Osteocyte (in vitro differentiated cells): ENCODE results near the gene SLC27A1. TPM values are rescaled to one million over a fixed set of nuclear protein-coding genes. Genes with fewer than 3 reads are reported as not detected.

Experiments
- DNase-seq: peaks from one replicate; pipeline ENCODE4 v3.0.0; 2021; ENCODE audit warnings: mixed read lengths; ENCODE audit not compliant: unreplicated experiment; ENCODE audit errors: extremely low spot score
- H3K27ac Mint-ChIP-seq: one replicate; pipeline ENCODE4 v1.8.0; 2021; ENCODE audit warnings: mild to moderate bottlenecking, mixed read lengths; ENCODE audit not compliant: unreplicated experiment
- H3K27me3 Mint-ChIP-seq: one replicate; pipeline ENCODE4 v1.8.0; 2021; ENCODE audit warnings: mixed read lengths; ENCODE audit not compliant: unreplicated experiment
- H3K36me3 Mint-ChIP-seq: one replicate; pipeline ENCODE4 v1.8.0; 2021; ENCODE audit warnings: mixed read lengths; ENCODE audit not compliant: unreplicated experiment
- H3K4me1 Mint-ChIP-seq: one replicate; pipeline ENCODE4 v1.8.0; 2021; ENCODE audit warnings: mixed read lengths; ENCODE audit not compliant: unreplicated experiment
- H3K4me3 Mint-ChIP-seq: one replicate; pipeline ENCODE4 v1.8.0; 2021; ENCODE audit warnings: mild to moderate bottlenecking, moderate library complexity, mixed read lengths; ENCODE audit not compliant: unreplicated experiment
- H3K9me3 Mint-ChIP-seq: one replicate; pipeline ENCODE4 v1.8.0; 2021; ENCODE audit warnings: mixed read lengths; ENCODE audit not compliant: unreplicated experiment
- CTCF ChIP-seq: fragments of 200-600 bp; sonication (generic); IDR thresholded peaks from 2 replicates; pipeline ENCODE4 v1.5.0; 2021; ENCODE audit warnings: antibody characterized with exemption, mild to moderate bottlenecking, moderate library complexity
- total RNA-seq: library from RNA; stranded (reverse); gene quantifications from 2 replicates; pipeline ENCODE4 v1.2.1, GENCODE V29; 2021

Gene SLC27A1
- total RNA-seq, 1 donor from 2014 or later, result 12.5 TPM

DNA sequence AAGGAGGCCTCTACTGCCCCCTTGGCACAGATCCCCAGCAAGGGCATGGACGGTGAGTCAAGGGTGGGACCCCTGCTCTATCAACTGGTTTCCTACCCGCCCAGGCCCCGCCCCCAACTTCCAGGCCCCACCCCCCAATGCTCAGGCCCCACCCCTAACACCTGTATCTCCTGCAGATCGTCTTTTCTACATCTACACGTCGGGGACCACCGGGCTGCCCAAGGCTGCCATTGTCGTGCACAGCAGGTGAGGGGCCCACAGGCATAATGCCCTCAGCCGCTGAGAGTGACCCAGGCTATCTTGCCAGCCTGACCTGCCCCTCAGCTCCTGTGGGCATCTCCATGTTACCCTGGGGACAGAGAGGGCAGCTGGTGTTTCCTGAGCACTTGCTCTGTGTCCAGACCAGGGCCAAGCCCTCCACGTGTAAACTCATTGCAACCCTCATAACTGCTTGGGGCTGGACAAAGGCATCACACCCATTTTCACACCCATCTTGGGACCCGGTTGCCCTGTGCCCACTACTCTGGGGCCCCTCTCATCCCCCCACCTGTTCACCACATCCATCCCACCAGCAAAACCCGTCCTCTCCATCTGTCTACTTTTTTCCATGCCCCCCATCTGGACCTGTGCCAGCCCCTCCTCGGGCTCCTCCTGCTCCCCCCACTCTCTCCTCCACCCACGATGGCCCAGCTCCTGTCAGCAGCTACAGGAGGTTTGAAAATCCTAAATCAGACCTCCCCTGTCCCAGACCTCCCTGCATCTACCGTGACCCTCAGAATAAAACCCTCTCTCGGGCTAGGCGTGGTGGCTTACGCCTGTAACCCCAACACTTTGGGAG lies 17.2 kb downstream of the SLC27A1 start:
- TF ChIP-seq CTCF, result no peak
- H3K9me3 Mint-ChIP-seq, result no peaks in the 10 kb centered on the region
- DNase-seq, result no peak
- no peaks in the 10 kb centered on the region for H3K27me3 Mint-ChIP-seq
- no peak overlapping the region for H3K4me3 Mint-ChIP-seq
- H3K4me1 Mint-ChIP-seq, result peaks cover 4% of the 10 kb centered on the region
- H3K36me3 Mint-ChIP-seq, result peaks cover 4% of the 10 kb centered on the region
- H3K27ac Mint-ChIP-seq, result no peak overlapping the region

DNA sequence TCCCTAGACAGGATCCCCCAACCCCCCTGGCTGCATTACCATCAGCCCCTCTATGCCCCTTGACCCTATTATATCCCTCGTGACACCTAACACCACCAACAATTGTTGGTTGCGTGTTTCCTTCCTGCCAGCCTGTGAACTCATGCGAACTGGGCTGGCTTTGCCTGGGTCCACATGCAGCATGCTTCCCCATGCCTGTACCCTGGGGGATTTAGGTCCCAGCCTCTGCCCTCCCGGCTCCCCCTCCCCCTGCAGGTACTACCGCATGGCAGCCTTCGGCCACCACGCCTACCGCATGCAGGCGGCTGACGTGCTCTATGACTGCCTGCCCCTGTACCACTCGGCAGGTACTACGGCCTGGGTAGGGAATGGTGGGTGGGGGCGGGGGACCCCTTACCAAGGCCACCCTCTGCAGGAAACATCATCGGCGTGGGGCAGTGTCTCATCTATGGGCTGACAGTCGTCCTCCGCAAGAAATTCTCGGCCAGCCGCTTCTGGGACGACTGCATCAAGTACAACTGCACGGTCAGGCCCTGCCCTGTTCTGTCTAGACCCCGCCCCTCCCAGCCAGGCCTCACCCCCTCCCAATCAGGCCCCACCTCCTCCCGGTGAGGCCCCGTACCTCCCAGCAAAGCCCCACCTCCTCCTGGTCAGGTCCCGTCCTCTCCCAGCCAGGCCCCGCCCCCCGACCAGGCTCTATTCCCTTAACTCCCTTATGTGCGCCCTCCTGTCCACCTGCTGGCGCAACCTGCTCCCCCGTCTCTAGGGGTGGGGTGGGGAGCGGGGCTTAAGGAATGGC lies 18.5 kb downstream of the SLC27A1 start:
- peak; percentile 8 for TF ChIP-seq CTCF
- Mint-ChIP-seq H3K27me3 (no peaks in the 10 kb centered on the region), H3K4me1 (peaks cover 4% of the 10 kb centered on the region), H3K9me3 (no peaks in the 10 kb centered on the region), H3K4me3 (no peak overlapping the region), H3K36me3 (peaks cover 4% of the 10 kb centered on the region), H3K27ac (no peak overlapping the region)
- DNase-seq, result no peak

GRCh38 chr19:17489392-17490030 lies 19.2 kb downstream of the SLC27A1 start:
- no peak overlapping the region for H3K27ac Mint-ChIP-seq
- no peak for TF ChIP-seq CTCF
- H3K27me3 Mint-ChIP-seq, result no peaks in the 10 kb centered on the region
- DNase-seq, result no peak
- no peak overlapping the region for H3K4me3 Mint-ChIP-seq
- peaks cover 4% of the 10 kb centered on the region for H3K4me1 Mint-ChIP-seq
- H3K36me3 Mint-ChIP-seq, result peaks cover 4% of the 10 kb centered on the region
- no peaks in the 10 kb centered on the region for H3K9me3 Mint-ChIP-seq

GRCh38 chr19:17490411-17490810 lies 20.1 kb downstream of the SLC27A1 start:
- Mint-ChIP-seq H3K27ac (no peak overlapping the region), H3K4me1 (peaks cover 4% of the 10 kb centered on the region), H3K27me3 (no peaks in the 10 kb centered on the region), H3K36me3 (peaks cover 4% of the 10 kb centered on the region), H3K9me3 (no peaks in the 10 kb centered on the region), H3K4me3 (no peak overlapping the region)
- no peak for TF ChIP-seq CTCF
- DNase-seq, result no peak

- no peak for DNase-seq
- no peaks in the 10 kb centered on the region for H3K9me3 Mint-ChIP-seq
- H3K27ac Mint-ChIP-seq, result no peak overlapping the region
- no peak overlapping the region for H3K4me3 Mint-ChIP-seq
- no peak for TF ChIP-seq CTCF
- H3K36me3 Mint-ChIP-seq, result peaks cover 9% of the 10 kb centered on the region
- peaks cover 8% of the 10 kb centered on the region for H3K4me1 Mint-ChIP-seq
- H3K27me3 Mint-ChIP-seq, result no peaks in the 10 kb centered on the region
These were observed 21.0 kb downstream of the SLC27A1 start for GRCh38 chr19:17491287-17491686.
